Measurements from ENCODE around the gene MATN3. TPM values are rescaled to one million over a fixed set of nuclear protein-coding genes. Genes with fewer than 3 reads are reported as not detected.
A peak's percentile ranks its signal among the peaks of the same experiment; 100 is the strongest.

The MATN3 gene
- total and polyA plus RNA-seq, 9 of the 15 experiments (the other 6 are each of a cell fraction or from before 2014, with no cell fraction given): not detected

GRCh38 chr2:20050646-20051531 is 38.4 kb upstream of the MATN3 start:
- Histone ChIP-seq H3K79me2 (ENCODE audit: control insufficient read depth, insufficient read depth, low read length) (peaks cover 51% of the 10 kb centered on the region), H3K4me3 (peak overlapping the region; percentile 70), H3K9me1 (ENCODE audit: control insufficient read depth, insufficient read depth, low read length) (no peaks in the 10 kb centered on the region), H3K4me1 (replicated peaks in 1 of 2; ENCODE audit: control insufficient read depth in 2 of 2, insufficient read depth in 2 of 2, low read length in 2 of 2) (peaks cover 0 to 23% of the 10 kb centered on the region in 2 experiments; a peak in 3 of 5 replicates), H4K20me1 (replicated peaks; ENCODE audit: control insufficient read depth, insufficient read depth, low read length) (peaks cover 21% of the 10 kb centered on the region), H3K27ac (ENCODE audit: extremely low read depth, low read depth, low read length) (peak overlapping the region; percentile 98), H2AFZ (ENCODE audit: low read depth, low read length) (peak overlapping the region; percentile 99), H3K4me2 (ENCODE audit: insufficient read depth, low read length) (peak overlapping the region; percentile 97), H3K36me3 (ENCODE audit: control insufficient read depth, insufficient read depth, low read length) (0 out of 3 replicates have a peak, but pooled peaks cover 2% of the 10 kb centered on the region), H3K9ac (ENCODE audit: insufficient read depth in 1 of 2, low read depth in 2 of 2, low read length in 2 of 2) (peak overlapping the region; percentile 94 to 95), H3K27me3 (ENCODE audit: control insufficient read depth in 2 of 2, insufficient read depth in 2 of 2, low read length in 2 of 2) (no peaks in the 10 kb centered on the region), H3K9me3 (replicated peaks; ENCODE audit: control insufficient read depth, insufficient read depth, low read depth, low read length) (no peaks in the 10 kb centered on the region)
- CTCF ChIA-PET (ENCODE audit: low intra/inter-chr PET ratio): interaction anchor here (0.6 to 1.2 kb wide), 2 partner anchors 10 to 42 kb away, joined by 3 read pairs; no protein-coding TSS in a partner anchor
- under 1% methylated on average over 34 of the region's 47 CpGs for WGBS (ENCODE audit: insufficient coverage, low coverage, missing lambda C conversion rate)
- intact Hi-C loops (cut with micrococcal nuclease) (loop anchor here (1.0 to 5.0 kb wide), 2 partner anchors 40 to 149 kb away; partner anchors contain the start of gene TTC32), in situ Hi-C loops (cut with MboI) (no loop called here)
- TSS peak; percentile 53 for BruUV-seq (replicated peaks)
- ATAC-seq (peak; percentile 60), DNase-seq (ENCODE audit: extremely low read depth in 1 of 4, low spot score in 3 of 4) (peak; percentile 40 to 80 (median 70)), FAIRE-seq (no peak)
- POLR2A ChIA-PET: interaction anchor here (0.5 to 2.7 kb wide), 7 partner anchors 8 to 104 kb away, joined by 3 to 20 read pairs (median 7); no protein-coding TSS in a partner anchor
- TF ChIP-seq FOXP1 (CRISPR knock-in tag; IDR thresholded peaks at IDR 0.05) (0 out of 2 replicates have a peak, but pooled peaks have one; percentile 48), HMGN3 (IDR thresholded peaks at IDR 0.05; ENCODE audit: borderline replicate concordance, extremely low read depth, insufficient read length, low read depth, low read length) (peak; percentile 40), POLR2AphosphoS5 (IDR thresholded peaks at IDR 0.05; ENCODE audit: control insufficient read depth, insufficient read depth, low read depth, low read length) (no peak), NRF1 (conservative IDR thresholded peaks at IDR 0.05 in 1 of 2, IDR thresholded peaks at IDR 0.05 in 1 of 2) (peak; percentile 76 to 80), TFAM (CRISPR knock-in tag; conservative IDR thresholded peaks at IDR 0.05) (no peak), RAD21 (CRISPR knock-in tag; conservative IDR thresholded peaks at IDR 0.05 in 1 of 2, IDR thresholded peaks at IDR 0.05 in 1 of 2) (peak in 1 of 2 experiments; percentile 30; a peak in 1 of 4 replicates), AFF4 (CRISPR knock-in tag; IDR thresholded peaks at IDR 0.05) (peak; percentile 71; the same call in 1 of the 2 replicates), RBBP5 (IDR thresholded peaks at IDR 0.05; ENCODE audit: borderline replicate concordance, insufficient read depth, low read length, poor library complexity, severe bottlenecking) (peak; percentile 70), PKNOX1 (IDR thresholded peaks at IDR 0.05) (no peak), CXXC5 (CRISPR knock-in tag; IDR thresholded peaks at IDR 0.05) (peak; percentile 17; the same call in 1 of the 2 replicates)

All from K562 (cell line).